WERI-Rb-1 (cell line): ENCODE results near the gene JCAD.
A peak's percentile ranks its signal among the peaks of the same experiment; 100 is the strongest.

Experiments
- DNase-seq: peaks from one replicate; pipeline ENCODE4 v3.0.0-alpha.2; 2020
- H3K27ac ChIP-seq: fragments of 250-450 bp; sonication (Bioruptor Pico); 2 replicates; pipeline ENCODE4 v1.5.1; 2020; ENCODE audit warnings: mild to moderate bottlenecking, moderate library complexity
- H3K27me3 ChIP-seq: fragments of 250-450 bp; sonication (Bioruptor Pico); 2 replicates; pipeline ENCODE4 v1.5.1; 2021; ENCODE audit warnings: mild to moderate bottlenecking, low read depth, moderate library complexity; ENCODE audit not compliant: insufficient read depth, severe bottlenecking
- H3K36me3 ChIP-seq: fragments of 250-450 bp; sonication (Bioruptor Pico); 2 replicates; pipeline ENCODE4 v1.5.1; 2020; ENCODE audit warnings: mild to moderate bottlenecking, moderate library complexity
- H3K4me3 ChIP-seq: 2 replicates; pipeline ENCODE4 v1.5.1; 2011; ENCODE audit warnings: low read depth, mild to moderate bottlenecking, control low read depth, low read length
- H3K9me3 ChIP-seq: fragments of 250-450 bp; sonication (Bioruptor Pico); 2 replicates; pipeline ENCODE4 v1.5.1; 2021; ENCODE audit warnings: mild to moderate bottlenecking, moderate library complexity; ENCODE audit not compliant: severe bottlenecking
- TF ChIP-seq, protein P1 (sequence below): IDR thresholded peaks from 2 replicates; pipeline ENCODE4 v1.5.1; 2011; ENCODE audit warnings: low read depth, mild to moderate bottlenecking, control low read depth, inconsistent platforms, low read length

JCAD gene

DNA sequence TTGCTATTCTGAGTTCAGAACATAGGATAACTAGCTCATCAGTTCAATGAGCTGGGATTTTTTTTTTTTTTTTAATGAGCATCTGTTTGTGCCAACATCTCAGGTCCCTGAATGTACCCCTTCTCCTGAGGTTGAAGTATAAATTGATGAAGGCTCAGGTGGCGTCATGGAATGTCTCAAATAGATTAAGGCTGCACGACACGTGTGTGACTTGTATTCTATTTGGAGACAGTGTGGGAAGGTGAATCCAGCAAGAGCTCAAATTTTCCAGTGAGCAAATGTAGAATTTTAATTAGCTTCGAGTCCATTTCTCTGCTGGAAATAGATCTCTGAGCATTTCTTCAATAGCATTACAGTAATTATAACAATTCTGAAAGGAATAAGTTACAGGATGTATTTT, 37.2 kb upstream of the JCAD start:
- no peak overlapping the region for H3K4me3 ChIP-seq
- H3K27me3 ChIP-seq = no peaks in the 10 kb centered on the region
- DNase-seq = no peak
- TF ChIP-seq, protein P1, sequence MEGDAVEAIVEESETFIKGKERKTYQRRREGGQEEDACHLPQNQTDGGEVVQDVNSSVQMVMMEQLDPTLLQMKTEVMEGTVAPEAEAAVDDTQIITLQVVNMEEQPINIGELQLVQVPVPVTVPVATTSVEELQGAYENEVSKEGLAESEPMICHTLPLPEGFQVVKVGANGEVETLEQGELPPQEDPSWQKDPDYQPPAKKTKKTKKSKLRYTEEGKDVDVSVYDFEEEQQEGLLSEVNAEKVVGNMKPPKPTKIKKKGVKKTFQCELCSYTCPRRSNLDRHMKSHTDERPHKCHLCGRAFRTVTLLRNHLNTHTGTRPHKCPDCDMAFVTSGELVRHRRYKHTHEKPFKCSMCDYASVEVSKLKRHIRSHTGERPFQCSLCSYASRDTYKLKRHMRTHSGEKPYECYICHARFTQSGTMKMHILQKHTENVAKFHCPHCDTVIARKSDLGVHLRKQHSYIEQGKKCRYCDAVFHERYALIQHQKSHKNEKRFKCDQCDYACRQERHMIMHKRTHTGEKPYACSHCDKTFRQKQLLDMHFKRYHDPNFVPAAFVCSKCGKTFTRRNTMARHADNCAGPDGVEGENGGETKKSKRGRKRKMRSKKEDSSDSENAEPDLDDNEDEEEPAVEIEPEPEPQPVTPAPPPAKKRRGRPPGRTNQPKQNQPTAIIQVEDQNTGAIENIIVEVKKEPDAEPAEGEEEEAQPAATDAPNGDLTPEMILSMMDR = no peak
- no peaks in the 10 kb centered on the region for H3K36me3 ChIP-seq
- no peak overlapping the region for H3K27ac ChIP-seq
- no peaks in the 10 kb centered on the region for H3K9me3 ChIP-seq

DNA sequence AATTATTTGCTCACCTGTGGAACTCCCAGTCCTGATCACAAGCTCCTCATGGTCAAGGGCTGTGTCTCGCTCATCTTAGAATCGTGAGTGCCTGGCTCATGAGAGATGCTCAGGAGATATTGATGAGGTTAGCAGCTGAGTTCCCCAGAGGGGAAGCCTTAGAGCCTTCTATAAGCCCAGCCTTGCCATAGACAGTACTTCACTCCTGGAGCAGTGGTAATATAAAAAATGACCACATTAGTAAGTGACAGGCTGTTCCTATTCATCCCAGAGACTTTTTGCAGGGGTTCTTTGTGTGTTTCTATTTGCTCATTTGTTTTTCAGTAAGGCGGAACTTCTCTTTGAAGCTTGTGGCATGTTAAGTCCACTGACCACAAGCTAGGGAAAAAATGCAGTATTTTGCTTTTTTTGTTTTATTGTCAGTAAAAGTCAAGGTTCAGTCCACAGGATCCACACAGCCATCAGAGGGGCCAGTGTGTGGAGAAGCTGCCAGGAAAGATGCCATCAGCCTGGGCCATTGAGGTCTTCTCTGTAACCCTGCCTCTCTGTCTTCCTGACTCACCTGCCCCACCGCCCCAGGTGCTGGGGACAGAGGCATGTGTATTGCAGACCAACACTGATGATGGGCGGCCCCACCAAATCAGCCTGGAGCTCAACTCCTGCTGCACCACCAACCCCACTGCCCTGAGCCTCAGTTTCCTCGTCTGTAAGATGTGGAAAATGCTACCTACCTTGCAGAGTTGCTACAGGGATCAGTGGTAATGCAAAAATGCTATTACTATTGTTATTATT, 36.4 kb upstream of the JCAD start:
- TF ChIP-seq, protein P1 = no peak
- Histone ChIP-seq H3K27ac (no peak overlapping the region), H3K27me3 (no peaks in the 10 kb centered on the region), H3K9me3 (no peaks in the 10 kb centered on the region), H3K36me3 (no peaks in the 10 kb centered on the region), H3K4me3 (no peak overlapping the region)
- no peak for DNase-seq

DNA sequence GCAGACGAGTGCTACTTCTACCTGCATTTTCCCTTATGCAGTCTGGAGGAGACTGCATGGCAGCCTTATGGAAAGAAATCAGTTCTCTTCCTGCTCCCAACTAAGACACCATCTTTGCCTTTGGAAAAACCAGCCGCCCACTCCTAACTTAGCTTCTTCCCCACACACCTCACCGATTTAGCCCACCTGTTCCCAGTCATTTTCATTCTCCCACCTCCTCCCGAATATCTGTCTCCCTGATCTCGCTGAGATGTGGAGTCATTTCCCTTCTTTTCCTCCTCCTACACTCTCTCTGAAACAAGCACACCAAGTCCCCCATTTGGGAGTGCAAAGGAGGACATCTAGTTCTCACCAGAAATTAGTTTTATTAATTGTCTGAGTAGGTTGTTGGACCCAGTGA, 35.2 kb upstream of the JCAD start:
- no peak overlapping the region for H3K27ac ChIP-seq
- H3K4me3 ChIP-seq = no peak overlapping the region
- H3K27me3 ChIP-seq = no peaks in the 10 kb centered on the region
- no peak for DNase-seq
- H3K36me3 ChIP-seq = no peaks in the 10 kb centered on the region
- H3K9me3 ChIP-seq = no peaks in the 10 kb centered on the region
- TF ChIP-seq, protein P1 = no peak

DNA sequence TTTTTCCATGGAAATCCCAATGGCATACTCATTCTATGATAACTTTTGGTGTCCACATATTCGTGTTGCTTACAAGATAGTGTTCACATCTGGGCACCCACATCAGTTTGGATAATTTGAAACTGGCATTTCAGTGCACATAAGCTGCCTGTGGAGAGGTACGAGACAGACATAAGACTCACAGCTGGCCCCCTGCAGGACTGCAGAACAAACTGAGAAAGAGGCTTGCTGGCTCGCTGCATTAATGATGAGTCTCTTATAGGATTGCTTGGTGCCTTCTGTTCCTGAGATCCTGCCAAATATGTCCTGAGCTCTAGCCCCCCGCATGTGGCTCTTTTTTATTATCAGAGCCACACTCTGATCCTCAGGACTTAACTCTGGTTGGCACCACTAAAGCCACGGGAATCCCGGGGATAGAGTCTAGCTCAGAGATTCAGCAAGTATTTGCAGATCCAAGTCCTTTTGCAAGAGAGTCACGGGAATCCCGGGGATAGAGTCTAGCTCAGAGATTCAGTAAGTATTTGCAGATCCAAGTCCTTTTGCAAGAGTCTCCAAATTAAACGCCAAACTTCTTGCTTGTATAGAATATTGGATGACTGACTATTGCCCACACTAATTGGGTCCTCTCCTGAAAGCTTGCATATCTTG, 34.0 kb upstream of the JCAD start:
- Histone ChIP-seq H3K4me3 (no peak overlapping the region), H3K9me3 (no peaks in the 10 kb centered on the region), H3K27me3 (no peaks in the 10 kb centered on the region), H3K27ac (no peak overlapping the region), H3K36me3 (no peaks in the 10 kb centered on the region)
- TF ChIP-seq, protein P1 = 0 out of 2 replicates have a peak, but pooled peaks have one; percentile 18
- DNase-seq = peak; percentile 53

DNA sequence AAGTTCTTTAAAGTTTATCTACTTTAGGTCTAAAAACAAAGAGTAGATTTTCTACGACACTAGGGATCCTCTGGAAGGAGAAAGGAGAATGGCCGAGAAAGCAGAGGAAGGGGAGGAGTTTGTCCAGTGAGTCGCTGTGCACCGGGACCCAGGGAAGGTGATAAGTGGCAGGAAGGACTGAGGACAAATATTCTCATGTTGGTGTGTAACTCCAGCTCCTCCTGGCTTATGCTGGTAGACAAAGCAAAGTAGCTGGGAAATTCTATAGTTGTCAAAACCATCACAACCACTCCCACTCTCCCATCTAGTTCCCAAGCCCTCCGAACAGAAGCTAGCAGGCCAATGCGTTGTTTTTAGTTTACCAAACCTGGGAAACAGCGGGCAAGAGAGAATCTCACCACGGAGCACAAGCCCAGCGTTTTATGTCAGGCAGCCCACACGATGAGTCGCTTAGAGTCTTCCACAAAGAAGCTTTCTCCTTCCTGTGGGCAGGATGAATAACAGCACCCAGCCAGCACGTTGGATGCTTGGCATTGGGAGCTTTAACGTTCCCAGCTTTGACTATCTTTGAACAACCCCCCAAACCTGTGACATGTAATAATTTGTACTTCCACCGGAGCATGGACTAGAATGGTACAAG, 32.9 kb upstream of the JCAD start:
- H3K4me3 ChIP-seq = no peak overlapping the region
- DNase-seq = no peak
- no peaks in the 10 kb centered on the region for H3K9me3 ChIP-seq
- no peaks in the 10 kb centered on the region for H3K36me3 ChIP-seq
- H3K27ac ChIP-seq = no peak overlapping the region
- H3K27me3 ChIP-seq = no peaks in the 10 kb centered on the region
- TF ChIP-seq, protein P1 = no peak
